ENCODE results near the gene SIPA1L2.

Gene SIPA1L2

GRCh38 chr1:232643251-232643650 lies 13.3 kb upstream of the SIPA1L2 start:
- no peak for DNase-seq (ENCODE audit: low read depth in 2 of 2)

- DNase-seq (ENCODE audit: low read depth in 2 of 2) = no peak
Observed at GRCh38 chr1:232641507-232641906, 11.6 kb upstream of the SIPA1L2 start.

GRCh38 chr1:232636799-232637198 lies 6.9 kb upstream of the SIPA1L2 start:
- DNase-seq (ENCODE audit: low read depth in 2 of 2) = no peak

- no peak for DNase-seq (ENCODE audit: low read depth in 2 of 2)
Observed at GRCh38 chr1:232635778-232636356, 5.9 kb upstream of the SIPA1L2 start.

- DNase-seq (ENCODE audit: low read depth in 2 of 2) = no peak
Observed at GRCh38 chr1:232635279-232635678, 5.3 kb upstream of the SIPA1L2 start.

GRCh38 chr1:232634096-232634495 lies 4.2 kb upstream of the SIPA1L2 start:
- DNase-seq (ENCODE audit: low read depth in 2 of 2) = no peak

GRCh38 chr1:232630894-232631195 lies 912 bp upstream of the SIPA1L2 start:
- DNase-seq (ENCODE audit: low read depth in 2 of 2) = no peak

- no peak for DNase-seq (ENCODE audit: low read depth in 2 of 2)
Observed at GRCh38 chr1:232629250-232630046, 485 bp downstream of the SIPA1L2 start.

- DNase-seq (ENCODE audit: low read depth in 2 of 2) = no peak
Observed at GRCh38 chr1:232628335-232629249, 1.3 kb downstream of the SIPA1L2 start.

- no peak for DNase-seq (ENCODE audit: low read depth in 2 of 2)
Observed at GRCh38 chr1:232627645-232628334, 2.1 kb downstream of the SIPA1L2 start.

GRCh38 chr1:232627171-232627570 lies 2.8 kb downstream of the SIPA1L2 start:
- DNase-seq (ENCODE audit: low read depth in 2 of 2) = no peak

- DNase-seq (ENCODE audit: low read depth in 2 of 2) = no peak
Observed at GRCh38 chr1:232626452-232626851, 3.5 kb downstream of the SIPA1L2 start.

- DNase-seq (ENCODE audit: low read depth in 2 of 2) = no peak
Observed at GRCh38 chr1:232625319-232625868, 4.5 kb downstream of the SIPA1L2 start.

- DNase-seq (ENCODE audit: low read depth in 2 of 2) = no peak
Observed at GRCh38 chr1:232624546-232625281, 5.2 kb downstream of the SIPA1L2 start.

- no peak for DNase-seq (ENCODE audit: low read depth in 2 of 2)
Observed at GRCh38 chr1:232622981-232623380, 7.0 kb downstream of the SIPA1L2 start.

GRCh38 chr1:232622378-232622777 lies 7.6 kb downstream of the SIPA1L2 start:
- no peak for DNase-seq (ENCODE audit: low read depth in 2 of 2)

- no peak for DNase-seq (ENCODE audit: low read depth in 2 of 2)
Observed at GRCh38 chr1:232621050-232621449, 8.9 kb downstream of the SIPA1L2 start.

GRCh38 chr1:232620356-232620969 lies 9.5 kb downstream of the SIPA1L2 start:
- DNase-seq (ENCODE audit: low read depth in 2 of 2) = no peak

GRCh38 chr1:232617237-232617636 lies 12.7 kb downstream of the SIPA1L2 start:
- no peak for DNase-seq (ENCODE audit: low read depth in 2 of 2)

GRCh38 chr1:232615306-232615800 lies 14.6 kb downstream of the SIPA1L2 start:
- no peak for DNase-seq (ENCODE audit: low read depth in 2 of 2)
